Neural cell (in vitro differentiated cells): ENCODE results near the gene TERB2. TPM values are rescaled to one million over a fixed set of nuclear protein-coding genes. Genes with fewer than 3 reads are reported as not detected.

ENCODE experiments used
- H2AFZ ChIP-seq: fragments of 200-600, 300-800 bp; sonication (generic), shearing (Covaris generic); 2 replicates; pipeline ENCODE4 v1.6.0; 2014; ENCODE audit warnings: low read depth, mild to moderate bottlenecking, antibody characterized with exemption, low read length, moderate library complexity
- H3F3A ChIP-seq: fragments of 200-600 bp; shearing (Covaris generic); 2 replicates; pipeline ENCODE4 v1.6.1; 2016; ENCODE audit warnings: mild to moderate bottlenecking, moderate library complexity, mixed read lengths, antibody characterized with exemption, low read length; ENCODE audit not compliant: insufficient read depth, poor library complexity, severe bottlenecking
- H3K27ac ChIP-seq: fragments of 200-600, 300-800 bp; sonication (generic), shearing (Covaris generic); 2 replicates; pipeline ENCODE4 v1.5.1; 2014; ENCODE audit warnings: mild to moderate bottlenecking, low read length, moderate library complexity
- H3K27me3 ChIP-seq: fragments of 300-800, 200-600 bp; sonication (generic), shearing (Covaris generic); 2 replicates; pipeline ENCODE4 v1.6.0; 2014; ENCODE audit warnings: mild to moderate bottlenecking, low read depth, low read length, moderate library complexity; ENCODE audit not compliant: insufficient read depth
- H3K36me3 ChIP-seq: fragments of 300-800, 200-600 bp; sonication (generic), shearing (Covaris generic); 2 replicates; pipeline ENCODE4 v1.5.1; 2014; ENCODE audit warnings: mild to moderate bottlenecking, antibody characterized with exemption, low read length, moderate library complexity; ENCODE audit not compliant: insufficient read depth
- H3K4me2 ChIP-seq: fragments of 300-800, 200-600 bp; sonication (generic), shearing (Covaris generic); 2 replicates; pipeline ENCODE4 v1.6.0; 2014; ENCODE audit warnings: mild to moderate bottlenecking, low read length
- H3K4me3 ChIP-seq: fragments of 300-800, 200-600 bp; sonication (generic), shearing (Covaris generic); 2 replicates; pipeline ENCODE4 v1.5.1; 2014; ENCODE audit warnings: mild to moderate bottlenecking, low read length, moderate library complexity
- H3K79me2 ChIP-seq: fragments of 200-600 bp; shearing (Covaris generic); replicated peaks from 2 replicates; pipeline ENCODE4 v1.6.0; 2014; ENCODE audit warnings: mild to moderate bottlenecking, low read length, moderate library complexity; ENCODE audit not compliant: insufficient read depth
- H3K9ac ChIP-seq: fragments of 300-800, 200-600 bp; sonication (generic), shearing (Covaris generic); 2 replicates; pipeline ENCODE4 v1.6.1; 2016; ENCODE audit warnings: mild to moderate bottlenecking, low read length, mixed read lengths
- H3K9me2 ChIP-seq: fragments of 200-600 bp; shearing (Covaris generic); 2 replicates; pipeline ENCODE4 v1.6.1; 2016; ENCODE audit warnings: mild to moderate bottlenecking, low read length, mixed read lengths; ENCODE audit not compliant: insufficient read depth
- H3K9me3 ChIP-seq: fragments of 200-600, 300-800 bp; sonication (generic), shearing (Covaris generic); 2 replicates; pipeline ENCODE4 v1.6.1; 2016; ENCODE audit warnings: mild to moderate bottlenecking, mixed run types, low read length, moderate library complexity, mixed read lengths
- H4K20me1 ChIP-seq: fragments of 200-600 bp; shearing (Covaris generic); 2 replicates; pipeline ENCODE4 v1.6.1; 2016; ENCODE audit warnings: mild to moderate bottlenecking, mixed run types; ENCODE audit not compliant: insufficient read depth
- CTCF ChIP-seq: fragments of 450-650 bp; IDR thresholded peaks from 2 replicates; pipeline ENCODE4 v1.5.1; 2014; ENCODE audit warnings: antibody characterized with exemption, mild to moderate bottlenecking, moderate library complexity; ENCODE audit not compliant: poor library complexity, severe bottlenecking
- EP300 ChIP-seq: fragments of 450-650 bp; conservative IDR thresholded peaks from 2 replicates; pipeline ENCODE4 v1.6.1; 2014; ENCODE audit warnings: antibody characterized with exemption, mild to moderate bottlenecking, moderate library complexity; ENCODE audit not compliant: poor library complexity, severe bottlenecking
- EZH2 ChIP-seq: fragments of 200-600, 300-800 bp; shearing (Covaris generic), sonication (generic); IDR thresholded peaks from 2 replicates; pipeline ENCODE4 v1.6.1; 2014; ENCODE audit warnings: antibody characterized with exemption, low read length, borderline replicate concordance, mild to moderate bottlenecking; ENCODE audit not compliant: insufficient read depth, poor library complexity, severe bottlenecking
- MXI1 ChIP-seq: fragments of 450-650 bp; conservative IDR thresholded peaks from 2 replicates; pipeline ENCODE4 v1.6.1; 2014; ENCODE audit warnings: antibody characterized with exemption, mild to moderate bottlenecking; ENCODE audit not compliant: poor library complexity, severe bottlenecking
- RAD21 ChIP-seq: fragments of 450-650 bp; conservative IDR thresholded peaks from 2 replicates; pipeline ENCODE4 v1.6.1; 2014; ENCODE audit warnings: antibody characterized with exemption, mild to moderate bottlenecking, moderate library complexity
- REST ChIP-seq: IDR thresholded peaks from 2 replicates; pipeline ENCODE4 v1.6.1; 2012; ENCODE audit warnings: borderline replicate concordance
- SMC3 ChIP-seq: fragments of 450-650 bp; conservative IDR thresholded peaks from 2 replicates; pipeline ENCODE4 v1.6.1; 2014; ENCODE audit warnings: antibody characterized with exemption, mild to moderate bottlenecking, moderate library complexity; ENCODE audit not compliant: poor library complexity
- TAF1 ChIP-seq: IDR thresholded peaks from 2 replicates; pipeline ENCODE4 v1.6.1; 2012; ENCODE audit warnings: low read depth
- polyA plus RNA-seq: library from polyadenylated mRNA; depleted of rRNA; stranded (reverse); fragments of >200 nt; gene quantifications from 2 replicates; pipeline ENCODE4 v1.2.3, GENCODE V29; 2014
- small RNA-seq, 3 experiments: library from RNA; depleted of rRNA; stranded (forward); fragments of <200 nt; gene quantifications; one replicate each; pipeline ENCODE3, GENCODE V24; 2012

Gene TERB2
- polyA plus RNA-seq, 1 donor from 2014 or later = not detected

GRCh38 chr15:45026651-45027190 is 70.2 kb downstream of the TERB2 start:
- H3F3A ChIP-seq = no peaks in the 10 kb centered on the region
- H4K20me1 ChIP-seq = no peaks in the 10 kb centered on the region
- no peaks in the 10 kb centered on the region for H3K9me3 ChIP-seq
- no peaks in the 10 kb centered on the region for H3K79me2 ChIP-seq
- H3K9me2 ChIP-seq = no peaks in the 10 kb centered on the region
- no peak overlapping the region for H3K9ac ChIP-seq
- H3K27ac ChIP-seq = no peak overlapping the region
- H2AFZ ChIP-seq = no peak overlapping the region
- TF ChIP-seq RAD21 (no peak), EP300 (no peak), CTCF (no peak), MXI1 (no peak), REST (no peak), SMC3 (no peak), EZH2 (no peak), TAF1 (no peak)
- no peaks in the 10 kb centered on the region for H3K36me3 ChIP-seq
- H3K4me3 ChIP-seq = no peak overlapping the region
- no peak overlapping the region for H3K4me2 ChIP-seq
- H3K27me3 ChIP-seq = no peaks in the 10 kb centered on the region

GRCh38 chr15:45027220-45027619 is 70.7 kb downstream of the TERB2 start:
- H3K9me3 ChIP-seq = no peaks in the 10 kb centered on the region
- H3K36me3 ChIP-seq = no peaks in the 10 kb centered on the region
- no peak overlapping the region for H2AFZ ChIP-seq
- H3K79me2 ChIP-seq = no peaks in the 10 kb centered on the region
- no peaks in the 10 kb centered on the region for H3K9me2 ChIP-seq
- H3K4me2 ChIP-seq = no peak overlapping the region
- H3K27me3 ChIP-seq = no peaks in the 10 kb centered on the region
- H3K9ac ChIP-seq = no peak overlapping the region
- H3F3A ChIP-seq = no peaks in the 10 kb centered on the region
- no peaks in the 10 kb centered on the region for H4K20me1 ChIP-seq
- H3K4me3 ChIP-seq = no peak overlapping the region
- H3K27ac ChIP-seq = no peak overlapping the region
- TF ChIP-seq EP300 = no peak

Small RNAs within 50 kb of the gene (small RNA-seq; reads per million reads assigned to genes)
- gene RNU1-78P (0 reads per million in 3 experiments), gene RNU6-1108P (0.07 to 0.97 (median 0.24) reads per million in 3 experiments), gene RNU6-1332P (0 reads per million in 3 experiments), gene RNU6-966P (0.13 to 0.65 (median 0.13) reads per million in 3 experiments)

Other genes starting within 250 kb of the TERB2 start
- not detected in 2 replicates for gene PATL2, start 245.4 kb upstream of the TERB2 start, polyA plus RNA-seq
- gene B2M, start 245.2 kb upstream of the TERB2 start, polyA plus RNA-seq = 15.6 and 29.0 TPM in 2 replicates
- 34.0 and 38.3 TPM in 2 replicates for gene TRIM69, start 220.2 kb upstream of the TERB2 start, polyA plus RNA-seq
- 16.5 and 17.7 TPM in 2 replicates for gene SORD, start 66.5 kb downstream of the TERB2 start, polyA plus RNA-seq
- gene DUOX2, start 157.5 kb downstream of the TERB2 start, polyA plus RNA-seq = not detected in 2 replicates
- not detected in 2 replicates for gene DUOXA2, start 157.6 kb downstream of the TERB2 start, polyA plus RNA-seq
- not detected in 2 replicates for gene DUOXA1, start 173.2 kb downstream of the TERB2 start, polyA plus RNA-seq
- gene DUOX1, start 173.3 kb downstream of the TERB2 start, polyA plus RNA-seq = not detected in 2 replicates
- gene SHF, start 231.3 kb downstream of the TERB2 start, polyA plus RNA-seq = 41.5 and 50.6 TPM in 2 replicates